ENCODE results near the gene TTC27.

- TF ChIP-seq, protein P1, sequence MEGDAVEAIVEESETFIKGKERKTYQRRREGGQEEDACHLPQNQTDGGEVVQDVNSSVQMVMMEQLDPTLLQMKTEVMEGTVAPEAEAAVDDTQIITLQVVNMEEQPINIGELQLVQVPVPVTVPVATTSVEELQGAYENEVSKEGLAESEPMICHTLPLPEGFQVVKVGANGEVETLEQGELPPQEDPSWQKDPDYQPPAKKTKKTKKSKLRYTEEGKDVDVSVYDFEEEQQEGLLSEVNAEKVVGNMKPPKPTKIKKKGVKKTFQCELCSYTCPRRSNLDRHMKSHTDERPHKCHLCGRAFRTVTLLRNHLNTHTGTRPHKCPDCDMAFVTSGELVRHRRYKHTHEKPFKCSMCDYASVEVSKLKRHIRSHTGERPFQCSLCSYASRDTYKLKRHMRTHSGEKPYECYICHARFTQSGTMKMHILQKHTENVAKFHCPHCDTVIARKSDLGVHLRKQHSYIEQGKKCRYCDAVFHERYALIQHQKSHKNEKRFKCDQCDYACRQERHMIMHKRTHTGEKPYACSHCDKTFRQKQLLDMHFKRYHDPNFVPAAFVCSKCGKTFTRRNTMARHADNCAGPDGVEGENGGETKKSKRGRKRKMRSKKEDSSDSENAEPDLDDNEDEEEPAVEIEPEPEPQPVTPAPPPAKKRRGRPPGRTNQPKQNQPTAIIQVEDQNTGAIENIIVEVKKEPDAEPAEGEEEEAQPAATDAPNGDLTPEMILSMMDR (IDR thresholded peaks at IDR 0.05; ENCODE audit: borderline replicate concordance, extremely low read depth, low read length, poor library complexity, severe bottlenecking), result no peak
- TF ChIP-seq EZH2 (IDR thresholded peaks at IDR 0.05; ENCODE audit: borderline replicate concordance, low read depth, low read length, severe bottlenecking), result no peak
These were observed 156.1 kb downstream of the TTC27 start for GRCh38 chr2:32783933-32784332.

Measured in DND-41 (cell line).